H1 (cell line): ENCODE data around the gene LEUTX. TPM values are rescaled to one million over a fixed set of nuclear protein-coding genes. Genes with fewer than 3 reads are reported as not detected.

Source experiments
- CTCF ChIA-PET: fragments of 300-600 bp; sonication (Branson Sonifier 250); formaldehyde crosslinking; loops from one replicate; lab custom pipeline; 2021; ENCODE audit not compliant: partially characterized antibody; lab: Charles Lee
- POLR2A ChIA-PET: fragments of 300-600 bp; sonication (Branson Sonifier 250); formaldehyde crosslinking; loops from one replicate; lab custom pipeline; 2021; ENCODE audit warnings: inconsistent platforms; ENCODE audit not compliant: partially characterized antibody; lab: Charles Lee
- DNase-seq, 2 experiments: peaks; one replicate each; pipeline versions ENCODE4 v3.0.0 to v3.0.0-alpha.2; 2010 to 2022; ENCODE audit warnings: low spot score in 2 of 2, low read depth in 1 of 2, mixed read lengths in 1 of 2
- FAIRE-seq: peaks from 2 replicates; lab custom pipeline; 2011; peaks lifted over from hg19 to GRCh38; lab: Jason Lieb, UNC
- H2AFZ ChIP-seq: 2 replicates; pipeline ENCODE4 v1.8.1; 2012; ENCODE audit warnings: low read length, inconsistent platforms
- H2AK5ac ChIP-seq: 2 replicates; pipeline ENCODE4 v1.6.1; 2013; ENCODE audit warnings: low read depth, low read length
- H2BK120ac ChIP-seq: replicated peaks from 2 replicates; pipeline ENCODE3; 2013; ENCODE audit warnings: low read depth, low read length, inconsistent platforms
- H2BK12ac ChIP-seq: 2 replicates; pipeline ENCODE4 v1.6.1; 2013; ENCODE audit warnings: low read depth, low read length
- H2BK15ac ChIP-seq: 2 replicates; pipeline ENCODE4 v1.6.1; 2013; ENCODE audit warnings: low read length
- H2BK20ac ChIP-seq: 2 replicates; pipeline ENCODE4 v1.6.1; 2013; ENCODE audit warnings: low read length
- H2BK5ac ChIP-seq: 2 replicates; pipeline ENCODE4 v1.6.1; 2013; ENCODE audit warnings: low read depth, low read length
- H3K14ac ChIP-seq: 2 replicates; pipeline ENCODE4 v1.6.1; 2013; ENCODE audit warnings: inconsistent platforms; ENCODE audit not compliant: insufficient read length
- H3K18ac ChIP-seq: 2 replicates; pipeline ENCODE4 v1.6.1; 2013; ENCODE audit warnings: low read length; ENCODE audit errors: extremely low read depth
- H3K23ac ChIP-seq: 2 replicates; pipeline ENCODE4 v1.6.1; 2013; ENCODE audit warnings: inconsistent platforms; ENCODE audit not compliant: insufficient read length
- H3K23me2 ChIP-seq: 2 replicates; pipeline ENCODE4 v1.6.1; 2013; ENCODE audit warnings: low read depth, low read length
- H3K27ac ChIP-seq: 2 replicates; pipeline ENCODE4 v1.6.1; 2011; ENCODE audit warnings: low read depth, low read length, inconsistent platforms
- H3K27me3 ChIP-seq, 4 experiments: replicated peaks in 1 of 4; 1 replicate in 1 of 4; 2 replicates in 3 of 4; pipeline versions ENCODE4 v1.6.1 to v1.8.1; 2011 to 2013; ENCODE audit warnings: low read length in 3 of 4, mild to moderate bottlenecking in 3 of 4, inconsistent platforms in 2 of 4, mixed read lengths in 2 of 4, moderate library complexity in 1 of 4; ENCODE audit not compliant: control insufficient read depth in 3 of 4, insufficient read depth in 3 of 4; ENCODE audit errors: extremely low read depth in 1 of 4
- H3K36me3 ChIP-seq, 4 experiments: 2 replicates each; pipeline versions ENCODE4 v1.6.1 to v1.8.1; 2011 to 2013; ENCODE audit warnings: mild to moderate bottlenecking in 4 of 4, low read length in 3 of 4, moderate library complexity in 2 of 4, control low read depth in 1 of 4, inconsistent platforms in 1 of 4; ENCODE audit not compliant: insufficient read depth in 4 of 4, control insufficient read depth in 2 of 4
- H3K4ac ChIP-seq: replicated peaks from 2 replicates; pipeline ENCODE3; 2013; ENCODE audit warnings: low read length, low read depth, mixed read lengths, inconsistent platforms; ENCODE audit not compliant: insufficient read length
- H3K4me1 ChIP-seq, 4 experiments: replicated peaks in 1 of 4; 1 replicate in 1 of 4; 2 replicates in 3 of 4; pipeline versions ENCODE4 v1.6.1 to v1.8.1; 2011 to 2013; ENCODE audit warnings: low read length in 3 of 4, inconsistent platforms in 2 of 4, mixed read lengths in 1 of 4; ENCODE audit not compliant: insufficient read depth in 4 of 4, control insufficient read depth in 3 of 4
- H3K4me2 ChIP-seq, 2 experiments: 2 replicates each; pipeline versions ENCODE4 v1.6.1 to v1.8.1; 2011 to 2013; ENCODE audit warnings: low read depth in 2 of 2, low read length in 2 of 2, control low read depth in 1 of 2, inconsistent platforms in 1 of 2, mild to moderate bottlenecking in 1 of 2; ENCODE audit not compliant: insufficient read depth in 1 of 2
- H3K4me3 ChIP-seq, 4 experiments: fragments of 200-600, 300-600 bp in 1 of 4; sonication (generic), shearing (Covaris generic), sonication (Bioruptor Twin) in 1 of 4; 2 replicates each; pipeline versions ENCODE4 v1.5.1 to v1.8.1; 2011 to 2016; ENCODE audit warnings: low read length in 4 of 4, low read depth in 3 of 4, control low read depth in 2 of 4, inconsistent platforms in 2 of 4, mild to moderate bottlenecking in 2 of 4, mixed read lengths in 1 of 4, moderate library complexity in 1 of 4; ENCODE audit not compliant: insufficient read depth in 2 of 4; ENCODE audit errors: extremely low read depth in 1 of 4
- H3K56ac ChIP-seq: replicated peaks from 2 replicates; pipeline ENCODE3; 2013; ENCODE audit warnings: low read depth, mild to moderate bottlenecking, mixed read lengths, low read length, inconsistent platforms; ENCODE audit not compliant: insufficient read length
- H3K79me1 ChIP-seq: 2 replicates; pipeline ENCODE4 v1.6.1; 2013; ENCODE audit warnings: low read depth, low read length, control low read depth
- H3K79me2 ChIP-seq, 2 experiments: 2 replicates each; pipeline versions ENCODE4 v1.6.1 to v1.8.1; 2012 to 2013; ENCODE audit warnings: low read length in 2 of 2, mild to moderate bottlenecking in 2 of 2, inconsistent platforms in 1 of 2; ENCODE audit not compliant: insufficient read depth in 2 of 2, control insufficient read depth in 1 of 2
- H3K9ac ChIP-seq, 4 experiments: replicated peaks in 1 of 4; 1 replicate in 1 of 4; 2 replicates in 3 of 4; pipeline versions ENCODE4 v1.6.1 to v1.8.1; 2011 to 2013; ENCODE audit warnings: low read depth in 3 of 4, low read length in 3 of 4, control low read depth in 2 of 4, mild to moderate bottlenecking in 2 of 4, moderate library complexity in 2 of 4, inconsistent platforms in 1 of 4; ENCODE audit errors: extremely low read depth in 1 of 4
- H3K9me3 ChIP-seq, 2 experiments: 2 replicates each; pipeline versions ENCODE4 v1.6.1 to v1.8.1; 2012 to 2013; ENCODE audit warnings: mild to moderate bottlenecking in 2 of 2, moderate library complexity in 2 of 2, control low read depth in 1 of 2, inconsistent platforms in 1 of 2, low read depth in 1 of 2, low read length in 1 of 2, mixed read lengths in 1 of 2; ENCODE audit not compliant: insufficient read depth in 2 of 2
- H4K20me1 ChIP-seq, 2 experiments: replicated peaks in 1 of 2; 2 replicates each; pipeline versions ENCODE3 to v1.8.1; 2011 to 2013; ENCODE audit warnings: inconsistent platforms in 2 of 2, low read length in 2 of 2, mild to moderate bottlenecking in 1 of 2; ENCODE audit not compliant: insufficient read depth in 2 of 2, control insufficient read depth in 1 of 2
- H4K5ac ChIP-seq: 2 replicates; pipeline ENCODE4 v1.6.1; 2013; ENCODE audit warnings: low read length, low read depth, mixed read lengths, inconsistent platforms; ENCODE audit not compliant: insufficient read length
- H4K8ac ChIP-seq: 2 replicates; pipeline ENCODE4 v1.8.0; 2013; ENCODE audit warnings: mild to moderate bottlenecking, moderate library complexity, low read length, inconsistent platforms; ENCODE audit not compliant: insufficient read depth; ENCODE audit errors: extremely low read depth
- H4K91ac ChIP-seq: replicated peaks from 2 replicates; pipeline ENCODE3; 2013; ENCODE audit warnings: low read length, mixed read lengths, inconsistent platforms; ENCODE audit not compliant: insufficient read length
- HDAC6 ChIP-seq: IDR thresholded peaks from one replicate; pipeline ENCODE4 v1.7.1; 2012; ENCODE audit warnings: low read depth, mild to moderate bottlenecking, inconsistent platforms, low read length, moderate library complexity
- POLR2A ChIP-seq, 2 experiments: IDR thresholded peaks; 1 replicate in 1 of 2; 2 replicates in 1 of 2; pipeline ENCODE4 v1.6.1; 2011; ENCODE audit warnings: low read depth in 2 of 2, low read length in 2 of 2, mild to moderate bottlenecking in 2 of 2; ENCODE audit errors: control extremely low read depth in 1 of 2
- POLR2AphosphoS5 ChIP-seq: IDR thresholded peaks from 2 replicates; pipeline ENCODE4 v1.6.1; 2011; ENCODE audit warnings: low read depth, low read length
- WGBS, 2 experiments: shearing (Covaris generic) in 1 of 2; methylation state at CpG; one replicate each; pipeline versions ENCODE4 v1.1.6 to v1.1.7; 2013 to 2015; ENCODE audit warnings: low lambda C conversion rate in 2 of 2, mixed read lengths in 2 of 2, inconsistent platforms in 1 of 2, low coverage in 1 of 2, missing lambda C conversion rate in 1 of 2; ENCODE audit not compliant: insufficient replicate concordance in 2 of 2, insufficient coverage in 1 of 2, insufficient read length in 1 of 2; ENCODE audit errors: extremely low coverage in 1 of 2, missing lambda C conversion rate in 1 of 2; 5-methylcytosine and 5-hydroxymethylcytosine counted together
- polyA plus RNA-seq, 7 experiments: library from polyadenylated mRNA; depleted of rRNA in 3 of 7; stranded (reverse) in 5 of 7; unstranded in 2 of 7; fragments of >200 nt in 5 of 7; fragments of 200-250 nt in 2 of 7; gene quantifications; 1 replicate in 5 of 7; 2 replicates in 1 of 7; 4 replicates in 1 of 7; pipeline versions ENCODE4 v1.2.1 to v1.2.3, GENCODE V29; 2011 to 2013; ENCODE audit warnings: missing spikeins in 2 of 7, mixed read lengths in 2 of 7
- total RNA-seq: library from RNA; stranded (reverse); fragmentation: NEBNext Ultra II Directional; extraction: Animal tissue kit (Norgen Biotek cat#: 25700); gene quantifications from 2 replicates; pipeline ENCODE4 v1.2.1, GENCODE V29; 2021

LEUTX gene
- total and polyA plus RNA-seq, 2 of the 8 experiments (the other 6 are each of a cell fraction or from before 2014, with no cell fraction given): not detected

GRCh38 chr19:39830406-39830805, 51.8 kb downstream of the LEUTX start:
- Histone ChIP-seq H4K20me1 (peaks cover 0 to 2% of the 10 kb centered on the region in 2 experiments), H3K27me3 (no peaks in the 10 kb centered on the region), H4K91ac (no peak overlapping the region), H3K56ac (no peak overlapping the region), H3K4ac (no peak overlapping the region), H3K4me2 (no peak overlapping the region), H4K5ac (no peak overlapping the region), H2AFZ (no peak overlapping the region), H2BK5ac (no peak overlapping the region), H3K79me2 (peaks cover 0 to 16% of the 10 kb centered on the region in 2 experiments; a peak in 2 of 4 replicates), H2AK5ac (no peak overlapping the region), H3K23me2 (peaks cover 3% of the 10 kb centered on the region; the same call in 1 of the 2 replicates), H4K8ac (no peak overlapping the region), H2BK120ac (no peak overlapping the region), H3K18ac (no peak overlapping the region), H3K23ac (no peak overlapping the region), H2BK15ac (no peak overlapping the region), H2BK20ac (no peak overlapping the region), H3K14ac (no peak overlapping the region), H3K36me3 (peaks cover 17 to 44% (median 35%) of the 10 kb centered on the region in 4 experiments; a peak in 7 of 8 replicates), H3K9ac (no peak overlapping the region), H3K4me1 (peaks cover 0 to 10% (median 4%) of the 10 kb centered on the region in 4 experiments; a peak in 5 of 7 replicates), H3K79me1 (peaks cover 4% of the 10 kb centered on the region; the same call in 1 of the 2 replicates), H3K4me3 (no peak overlapping the region), H2BK12ac (no peak overlapping the region), H3K27ac (no peak overlapping the region), H3K9me3 (no peaks in the 10 kb centered on the region)
- WGBS, 2 experiments: 93% methylated on average over 18 of the region's 18 CpGs; no CpG with 5 or more reads in 1 of the 2 experiments
- ChIA-PET CTCF (no interaction called here), POLR2A (no interaction called here)
- no peak for DNase-seq
- no peak for FAIRE-seq
- TF ChIP-seq POLR2AphosphoS5 (no peak), POLR2A (IDR thresholded peaks at IDR 0.05; ENCODE audit: control extremely low read depth in 1 of 2, low read depth in 2 of 2, low read length in 2 of 2) (no peak), HDAC6 (no peak)
